Body of pancreas (tissue), 4 donors: ENCODE measurements around the gene ZNF76.

Experiments used
- CTCF ChIP-seq, 7 experiments: fragments of 450-650 bp in 4 of 7; fragments of 200-600 bp in 3 of 7; sonication (generic) in 3 of 7; IDR thresholded peaks; one replicate each; pipeline ENCODE4 v1.5.1; 2016 to 2019; ENCODE audit warnings: antibody characterized with exemption in 7 of 7
- POLR2A ChIP-seq, 3 donors: fragments of 450-650 bp; IDR thresholded peaks; one replicate each; pipeline ENCODE4 v1.6.1; 2016; ENCODE audit warnings: antibody characterized with exemption in 3 of 3, mild to moderate bottlenecking in 2 of 3

DNA sequence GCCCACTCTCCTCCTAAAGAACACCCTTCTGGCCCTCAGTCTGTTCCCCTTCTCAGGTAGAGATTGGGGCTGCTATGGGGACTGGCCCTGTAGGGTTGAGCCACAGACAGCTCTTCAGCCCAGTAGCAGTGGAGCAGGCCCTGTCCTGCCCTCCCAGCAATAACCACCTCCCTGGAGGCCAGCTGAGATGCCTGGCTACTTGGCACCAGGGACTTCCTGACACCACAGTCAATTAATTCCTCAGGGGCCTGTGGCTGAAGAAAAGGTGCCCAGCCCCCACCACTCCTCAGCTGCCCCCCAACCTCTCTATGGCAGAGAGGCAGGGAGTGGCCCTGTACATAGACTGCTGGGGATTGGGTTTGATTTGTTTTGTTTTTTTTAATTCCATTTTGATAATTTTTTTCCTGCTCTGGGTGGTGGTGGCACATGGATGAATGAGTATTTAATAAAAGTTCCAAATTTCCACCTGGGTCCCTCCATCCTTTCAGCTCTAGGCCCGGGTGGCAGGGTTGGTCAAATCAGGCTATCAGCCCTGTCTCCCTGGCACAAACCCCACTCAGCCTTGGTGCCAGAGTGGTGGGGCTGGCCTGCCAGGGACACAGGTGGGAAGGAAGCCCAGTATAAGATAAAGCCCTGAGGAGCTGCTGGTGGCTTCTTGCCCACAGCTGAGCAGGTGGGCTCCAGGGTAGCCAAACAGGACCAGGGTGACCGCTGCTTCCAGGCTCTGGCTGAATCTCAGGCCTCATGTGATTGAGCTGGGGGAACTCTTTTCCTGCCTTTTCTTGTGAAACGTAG is 36.2 kb downstream of the ZNF76 start:
- TF ChIP-seq POLR2A (IDR thresholded peaks at IDR 0.05) (no peak), CTCF (IDR thresholded peaks at IDR 0.05) (no peak)
